Liver (tissue), 3 donors: ENCODE measurements around the gene SBF2.
A peak's percentile ranks its signal among the peaks of the same experiment; 100 is the strongest.

ENCODE experiments used
- FOXA2 ChIP-seq: IDR thresholded peaks from 2 replicates; pipeline ENCODE4 v1.6.1; 2016; ENCODE audit warnings: antibody characterized with exemption
- GABPA ChIP-seq, 2 donors: IDR thresholded peaks in 1 of 2; conservative IDR thresholded peaks in 1 of 2; 2 replicates each; pipeline ENCODE4 v1.6.1; 2016; ENCODE audit warnings: antibody characterized with exemption in 2 of 2, mild to moderate bottlenecking in 1 of 2, moderate library complexity in 1 of 2
- NR2F2 ChIP-seq: IDR thresholded peaks from 2 replicates; pipeline ENCODE4 v1.6.1; 2016; ENCODE audit warnings: antibody characterized with exemption
- YY1 ChIP-seq: IDR thresholded peaks from 2 replicates; pipeline ENCODE4 v1.6.1; 2016; ENCODE audit warnings: antibody characterized with exemption, mild to moderate bottlenecking
- TF ChIP-seq, protein P1 (sequence below): fragments of 150-350 bp; IDR thresholded peaks from 2 replicates; pipeline ENCODE4 v1.5.1; 2017; ENCODE audit warnings: improper control_type of control experiment, low read depth, low read length; ENCODE audit not compliant: missing input control
- TF ChIP-seq, protein P2 (sequence below): IDR thresholded peaks from 2 replicates; pipeline ENCODE4 v1.6.1; 2016; ENCODE audit warnings: antibody characterized with exemption
- donor health status: healthy.
- donor health status: healthy.

DNA sequence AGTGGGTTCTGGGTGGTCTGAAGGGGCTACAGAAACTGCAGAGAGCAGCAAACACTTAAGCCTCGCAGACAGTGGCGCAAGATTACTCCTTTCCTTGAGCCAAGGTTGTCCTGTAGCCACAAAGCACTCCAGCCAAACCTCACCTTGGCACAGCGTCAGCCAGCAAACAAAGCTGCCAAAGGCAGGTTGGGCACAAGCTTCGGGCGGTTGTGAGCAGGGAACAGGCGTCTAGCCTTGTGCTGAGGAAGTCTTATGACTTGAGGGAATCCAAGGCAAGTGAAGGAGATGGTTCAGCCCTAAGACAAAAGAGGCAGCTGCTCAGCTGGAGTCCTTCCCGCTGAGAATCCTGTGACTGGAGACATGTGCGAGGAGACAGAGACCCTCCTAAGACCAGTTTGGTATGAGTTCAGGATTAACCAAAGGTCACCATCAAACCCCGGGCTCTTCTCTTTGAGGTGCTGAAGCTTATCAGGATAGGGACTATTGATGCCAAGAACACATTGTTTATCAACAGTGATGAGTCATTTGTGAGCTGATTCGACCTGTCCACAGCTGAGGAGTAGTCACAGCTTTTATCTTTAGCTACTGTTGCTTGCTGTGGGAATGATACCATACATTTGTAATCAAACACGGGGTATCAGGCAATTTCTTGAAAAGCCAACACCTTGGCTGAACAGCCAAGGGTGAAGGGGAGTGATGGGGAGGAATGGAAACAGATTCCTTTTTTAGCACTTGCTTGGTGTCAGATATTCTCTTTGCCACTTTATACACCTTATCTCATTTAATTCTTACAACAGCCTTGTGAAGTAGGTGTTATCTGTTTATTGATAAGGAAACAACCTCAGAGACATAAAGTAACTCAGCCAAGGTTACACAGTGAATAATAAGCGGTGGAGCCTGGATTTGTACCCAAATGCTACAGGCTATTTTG is 15.4 kb upstream of the SBF2 start:
- no peak for TF ChIP-seq NR2F2
- TF ChIP-seq, protein P1, sequence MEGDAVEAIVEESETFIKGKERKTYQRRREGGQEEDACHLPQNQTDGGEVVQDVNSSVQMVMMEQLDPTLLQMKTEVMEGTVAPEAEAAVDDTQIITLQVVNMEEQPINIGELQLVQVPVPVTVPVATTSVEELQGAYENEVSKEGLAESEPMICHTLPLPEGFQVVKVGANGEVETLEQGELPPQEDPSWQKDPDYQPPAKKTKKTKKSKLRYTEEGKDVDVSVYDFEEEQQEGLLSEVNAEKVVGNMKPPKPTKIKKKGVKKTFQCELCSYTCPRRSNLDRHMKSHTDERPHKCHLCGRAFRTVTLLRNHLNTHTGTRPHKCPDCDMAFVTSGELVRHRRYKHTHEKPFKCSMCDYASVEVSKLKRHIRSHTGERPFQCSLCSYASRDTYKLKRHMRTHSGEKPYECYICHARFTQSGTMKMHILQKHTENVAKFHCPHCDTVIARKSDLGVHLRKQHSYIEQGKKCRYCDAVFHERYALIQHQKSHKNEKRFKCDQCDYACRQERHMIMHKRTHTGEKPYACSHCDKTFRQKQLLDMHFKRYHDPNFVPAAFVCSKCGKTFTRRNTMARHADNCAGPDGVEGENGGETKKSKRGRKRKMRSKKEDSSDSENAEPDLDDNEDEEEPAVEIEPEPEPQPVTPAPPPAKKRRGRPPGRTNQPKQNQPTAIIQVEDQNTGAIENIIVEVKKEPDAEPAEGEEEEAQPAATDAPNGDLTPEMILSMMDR = no peak
- TF ChIP-seq, protein P2, sequence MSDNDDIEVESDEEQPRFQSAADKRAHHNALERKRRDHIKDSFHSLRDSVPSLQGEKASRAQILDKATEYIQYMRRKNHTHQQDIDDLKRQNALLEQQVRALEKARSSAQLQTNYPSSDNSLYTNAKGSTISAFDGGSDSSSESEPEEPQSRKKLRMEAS = peak; percentile 32
- peak; percentile 15 for TF ChIP-seq YY1
- peak; percentile 24 for TF ChIP-seq FOXA2
- no peak for TF ChIP-seq GABPA (IDR thresholded peaks at IDR 0.05 in 1 of 2, conservative IDR thresholded peaks at IDR 0.05 in 1 of 2)
